SK-N-MC (cell line): Measurements from ENCODE around the gene HK1.

Source experiments
- EZH2 ChIP-seq: fragments of 200-600 bp; sonication (generic); IDR thresholded peaks from one replicate; pipeline ENCODE4 v1.6.1; 2017; ENCODE audit warnings: antibody characterized with exemption
- FOXP2 ChIP-seq: optimal IDR thresholded peaks from 2 replicates; pipeline ENCODE3; 2011; ENCODE audit warnings: mild to moderate bottlenecking, moderate library complexity; ENCODE audit not compliant: insufficient read depth; ENCODE audit errors: extremely low read length, control extremely low read depth
- POLR2AphosphoS5 ChIP-seq: IDR thresholded peaks from 2 replicates; pipeline ENCODE4 v1.6.1; 2012; ENCODE audit warnings: mild to moderate bottlenecking, low read depth, low read length, borderline replicate concordance

GRCh38 chr10:69323622-69324021 is 45.3 kb downstream of the HK1 start:
- TF ChIP-seq EZH2 (no peak), POLR2AphosphoS5 (no peak), FOXP2 (no peak)
